Right cardiac atrium (tissue), 5 donors: ENCODE measurements around the gene CXXC5. TPM values are rescaled to one million over a fixed set of nuclear protein-coding genes. Genes with fewer than 3 reads are reported as not detected.

Experiments used
- ATAC-seq, 2 donors: fragments of 200-7000 bp; cut with Tn5 transposase; one replicate each; pipeline versions ENCODE4 v1.8.0 to v1.9.1; 2020; ENCODE audit warnings: moderate library complexity in 2 of 2, mild to moderate bottlenecking in 1 of 2
- DNase-seq, 3 donors: peaks; one replicate each; pipeline ENCODE4 v3.0.0-alpha.2; 2020
- H3K27ac ChIP-seq: one replicate; pipeline ENCODE4 v1.5.1; 2013; ENCODE audit warnings: mild to moderate bottlenecking, low read length, control low read depth, moderate library complexity
- H3K27me3 ChIP-seq: one replicate; pipeline ENCODE4 v1.6.1; 2013; ENCODE audit not compliant: control insufficient read depth, insufficient read depth
- H3K4me1 ChIP-seq: one replicate; pipeline ENCODE4 v1.6.1; 2013; ENCODE audit warnings: low read length; ENCODE audit not compliant: control insufficient read depth, insufficient read depth
- H3K4me3 ChIP-seq: one replicate; pipeline ENCODE4 v1.5.1; 2013; ENCODE audit warnings: low read length, control low read depth
- H3K9me3 ChIP-seq: one replicate; pipeline ENCODE4 v1.6.1; 2013; ENCODE audit warnings: low read length; ENCODE audit not compliant: control insufficient read depth
- whole genome bisulfite sequencing: extraction: QIAGEN DNeasy Blood & Tissue Kit; methylation state at CpG from one replicate; pipeline ENCODE4 v1.1.7; 2013; 5-methylcytosine and 5-hydroxymethylcytosine counted together
- intact Hi-C, 4 donors: fragments of 100-400 bp; cut with DNase I; formaldehyde crosslinking; loops; one replicate each; pipeline versions ENCODE4 v1.11.0 to v1.14.0; 2022 to 2023
- polyA plus RNA-seq: library from polyadenylated mRNA; stranded (reverse); fragments of 200-250 nt; gene quantifications from one replicate; pipeline ENCODE4 v1.2.3, GENCODE V29; 2013
- total RNA-seq, 4 donors: library from RNA; stranded (reverse); fragmentation: NEBNext Ultra II Directional; extraction: Animal tissue kit (Norgen Biotek cat#: 25700); gene quantifications; one replicate each; pipeline ENCODE4 v1.2.1, GENCODE V29; 2021
- donor health status: healthy with polysubstance abuse.
- donor health status: DM: no; HTN: yes; CAD: no.
- donor health status: DM: no; HTN: no; CAD: no.
- donor health status: DM: no; HTN: yes; CAD: no; lungs with severe emphysema.
- donor health status: DM: yes; HTN: yes; CAD: no.

The CXXC5 gene
- total and polyA plus RNA-seq, 5 donors, result 33.9 to 70.5 (median 48.7) TPM

GRCh38 chr5:139699351-139699750 lies 51.2 kb downstream of the CXXC5 start:
- intact Hi-C loops, result loop anchor here in 2 of 4 donors (5.0 to 10.0 kb wide), 2 partner anchors 65 to 68 kb away; no protein-coding TSS in a partner anchor
- WGBS, result 95% methylated on average over 2 of the region's 2 CpGs
- ATAC-seq, result no peak

DNA sequence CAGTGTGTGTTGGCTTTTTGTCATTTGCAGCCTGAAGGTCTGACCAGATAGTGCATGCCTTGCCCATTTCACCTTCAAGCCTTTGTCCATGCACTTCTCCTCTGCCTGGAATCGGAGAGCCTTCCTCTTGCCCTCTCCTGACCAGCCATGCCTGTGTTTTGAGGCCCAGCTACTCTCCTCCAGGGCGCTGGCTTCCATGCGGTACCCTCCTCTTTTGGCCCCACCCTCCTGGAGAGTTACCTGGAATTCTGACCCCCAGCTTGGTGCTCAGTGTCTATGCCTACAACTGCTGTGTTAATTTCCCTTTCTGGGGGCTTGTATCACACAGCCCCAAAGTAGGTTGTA lies 52.5 kb downstream of the CXXC5 start:
- no peak for ATAC-seq
- Histone ChIP-seq H3K27me3 (no peaks in the 10 kb centered on the region), H3K4me1 (peaks cover 16% of the 10 kb centered on the region), H3K9me3 (no peaks in the 10 kb centered on the region), H3K27ac (no peak overlapping the region), H3K4me3 (no peak overlapping the region)
- 95% methylated on average over 3 of the region's 3 CpGs for WGBS
- DNase-seq, result no peak
- intact Hi-C loops, result no loop called here

More at GRCh38 chr5:139699351-139699750, 51.2 kb downstream of the CXXC5 start:
- no peak for DNase-seq
- Histone ChIP-seq H3K27ac (peak overlapping the region; percentile 40), H3K9me3 (no peaks in the 10 kb centered on the region), H3K27me3 (no peaks in the 10 kb centered on the region), H3K4me3 (no peak overlapping the region), H3K4me1 (peaks cover 16% of the 10 kb centered on the region)

GRCh38 chr5:139701056-139701741 lies 53.0 kb downstream of the CXXC5 start:
- WGBS, result 21% methylated on average over 22 of the region's 22 CpGs
- H3K27me3 ChIP-seq, result no peaks in the 10 kb centered on the region
- DNase-seq (peak in 1 of 3 donors; percentile 61), ATAC-seq (no peak)
- no peak overlapping the region for H3K27ac ChIP-seq
- peaks cover 16% of the 10 kb centered on the region for H3K4me1 ChIP-seq
- intact Hi-C loops, result no loop called here
- H3K4me3 ChIP-seq, result no peak overlapping the region
- H3K9me3 ChIP-seq, result no peaks in the 10 kb centered on the region

DNA sequence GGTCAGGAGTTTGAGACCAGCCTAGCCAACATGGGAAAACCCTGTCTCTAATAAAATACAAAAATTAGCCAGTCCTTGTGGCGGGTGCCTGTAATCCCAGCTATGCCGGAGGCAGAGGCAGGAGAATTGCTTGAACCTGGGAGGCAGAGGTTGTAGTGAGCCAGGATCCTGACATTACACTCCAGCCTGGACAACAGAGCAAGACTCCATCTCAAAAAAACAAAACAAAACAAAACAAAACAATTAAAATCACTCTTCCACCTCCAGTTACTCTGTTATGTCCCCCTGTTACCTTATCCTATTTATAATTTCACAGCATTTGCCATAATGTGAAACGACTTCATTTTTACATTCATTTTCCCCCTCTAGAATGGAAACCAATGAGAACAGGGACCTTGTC lies 54.4 kb downstream of the CXXC5 start:
- DNase-seq (no peak), ATAC-seq (no peak)
- 92% methylated on average over 3 of the region's 3 CpGs for WGBS
- intact Hi-C loops, result no loop called here
- no peaks in the 10 kb centered on the region for H3K27me3 ChIP-seq
- no peak overlapping the region for H3K4me3 ChIP-seq
- peaks cover 12% of the 10 kb centered on the region for H3K4me1 ChIP-seq
- H3K9me3 ChIP-seq, result no peaks in the 10 kb centered on the region
- H3K27ac ChIP-seq, result no peak overlapping the region

- Histone ChIP-seq H3K27me3 (no peaks in the 10 kb centered on the region), H3K27ac (no peak overlapping the region), H3K4me3 (no peak overlapping the region), H3K4me1 (peaks cover 8% of the 10 kb centered on the region), H3K9me3 (no peaks in the 10 kb centered on the region)
- ATAC-seq (no peak), DNase-seq (no peak)
- intact Hi-C loops, result no loop called here
- WGBS, result 95% methylated on average over 4 of the region's 4 CpGs
Observed at GRCh38 chr5:139704748-139705147, 56.6 kb downstream of the CXXC5 start.

GRCh38 chr5:139705191-139705590 lies 57.0 kb downstream of the CXXC5 start:
- Histone ChIP-seq H3K9me3 (no peaks in the 10 kb centered on the region), H3K27ac (no peak overlapping the region), H3K4me1 (peaks cover 8% of the 10 kb centered on the region), H3K27me3 (no peaks in the 10 kb centered on the region), H3K4me3 (no peak overlapping the region)
- DNase-seq (no peak), ATAC-seq (no peak)
- 80% methylated on average over 3 of the region's 3 CpGs for WGBS
- intact Hi-C loops, result no loop called here

- DNase-seq (no peak), ATAC-seq (no peak)
- 60% methylated on average over 10 of the region's 10 CpGs for WGBS
Observed at GRCh38 chr5:139705655-139706587, 57.8 kb downstream of the CXXC5 start.

GRCh38 chr5:139707445-139708003 lies 59.4 kb downstream of the CXXC5 start:
- Histone ChIP-seq H3K4me1 (peaks cover 11% of the 10 kb centered on the region), H3K9me3 (no peaks in the 10 kb centered on the region), H3K4me3 (no peak overlapping the region), H3K27ac (no peak overlapping the region), H3K27me3 (no peaks in the 10 kb centered on the region)
- no peak for DNase-seq
- intact Hi-C loops, result no loop called here
- 91% methylated on average over 5 of the region's 5 CpGs for WGBS
- ATAC-seq, result no peak

More at GRCh38 chr5:139705655-139706587, 57.8 kb downstream of the CXXC5 start:
- intact Hi-C loops, result no loop called here
- Histone ChIP-seq H3K27me3 (no peaks in the 10 kb centered on the region), H3K4me1 (peaks cover 11% of the 10 kb centered on the region), H3K4me3 (no peak overlapping the region), H3K27ac (no peak overlapping the region), H3K9me3 (no peaks in the 10 kb centered on the region)

GRCh38 chr5:139708434-139708861 lies 60.3 kb downstream of the CXXC5 start:
- peaks cover 11% of the 10 kb centered on the region for H3K4me1 ChIP-seq
- H3K27me3 ChIP-seq, result no peaks in the 10 kb centered on the region
- no peak overlapping the region for H3K27ac ChIP-seq
- no peaks in the 10 kb centered on the region for H3K9me3 ChIP-seq
- intact Hi-C loops, result no loop called here
- no peak overlapping the region for H3K4me3 ChIP-seq
- WGBS, result 59% methylated on average over 4 of the region's 4 CpGs
- ATAC-seq (no peak), DNase-seq (no peak)

DNA sequence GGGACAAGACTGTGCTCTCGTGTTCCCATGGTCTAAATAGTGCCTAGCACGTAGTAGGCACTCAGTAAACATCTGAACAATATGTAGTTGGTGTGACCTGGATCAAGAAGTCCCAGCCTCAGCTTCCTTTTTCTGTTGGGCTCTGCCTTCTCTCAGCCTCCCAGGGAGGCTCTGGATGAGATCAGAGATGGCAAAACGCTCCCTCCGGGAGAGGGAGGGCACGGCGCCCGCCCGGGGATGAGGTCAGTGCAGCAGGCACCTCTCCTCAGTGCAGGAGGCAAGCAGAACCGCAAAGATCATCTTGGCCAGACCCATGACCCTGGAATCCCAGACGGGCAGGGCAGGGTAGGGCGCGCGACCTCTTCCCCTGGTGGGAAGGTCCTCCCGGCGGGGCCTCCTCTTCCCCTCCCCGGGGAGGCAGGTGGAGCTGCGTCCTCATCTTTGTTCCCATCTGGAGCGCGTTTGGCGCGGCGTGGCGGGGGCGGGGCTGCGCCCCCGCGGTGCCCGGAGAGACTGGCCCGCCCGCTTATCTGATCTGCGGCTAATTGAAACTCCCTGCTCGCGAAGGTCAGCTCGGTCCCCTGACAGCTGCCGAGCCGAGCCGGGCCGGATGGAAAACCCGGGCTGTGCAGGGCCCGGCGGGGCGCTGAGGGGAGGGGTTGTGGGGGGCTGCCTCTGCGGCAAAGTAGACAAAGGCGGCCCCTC lies 60.9 kb downstream of the CXXC5 start:
- peak; percentile 73 to 87 (median 77) for DNase-seq
- intact Hi-C loops, result no loop called here
- WGBS, result 12% methylated on average over 41 of the region's 44 CpGs

More for the DNA sequence above, 60.9 kb downstream of the CXXC5 start:
- no peaks in the 10 kb centered on the region for H3K9me3 ChIP-seq
- peak overlapping the region; percentile 53 for H3K27ac ChIP-seq
- no peaks in the 10 kb centered on the region for H3K27me3 ChIP-seq
- H3K4me1 ChIP-seq, result peaks cover 11% of the 10 kb centered on the region
- ATAC-seq, result peak; percentile 40 to 77
- H3K4me3 ChIP-seq, result peak overlapping the region; percentile 10
